ENCODE results near the gene BCS1L. TPM values are rescaled to one million over a fixed set of nuclear protein-coding genes. Genes with fewer than 3 reads are reported as not detected.

Gene BCS1L
- total RNA-seq, 6 experiments from 2014 or later: 32.9 to 43.5 (median 35.8) TPM

- TF ChIP-seq, protein P1, sequence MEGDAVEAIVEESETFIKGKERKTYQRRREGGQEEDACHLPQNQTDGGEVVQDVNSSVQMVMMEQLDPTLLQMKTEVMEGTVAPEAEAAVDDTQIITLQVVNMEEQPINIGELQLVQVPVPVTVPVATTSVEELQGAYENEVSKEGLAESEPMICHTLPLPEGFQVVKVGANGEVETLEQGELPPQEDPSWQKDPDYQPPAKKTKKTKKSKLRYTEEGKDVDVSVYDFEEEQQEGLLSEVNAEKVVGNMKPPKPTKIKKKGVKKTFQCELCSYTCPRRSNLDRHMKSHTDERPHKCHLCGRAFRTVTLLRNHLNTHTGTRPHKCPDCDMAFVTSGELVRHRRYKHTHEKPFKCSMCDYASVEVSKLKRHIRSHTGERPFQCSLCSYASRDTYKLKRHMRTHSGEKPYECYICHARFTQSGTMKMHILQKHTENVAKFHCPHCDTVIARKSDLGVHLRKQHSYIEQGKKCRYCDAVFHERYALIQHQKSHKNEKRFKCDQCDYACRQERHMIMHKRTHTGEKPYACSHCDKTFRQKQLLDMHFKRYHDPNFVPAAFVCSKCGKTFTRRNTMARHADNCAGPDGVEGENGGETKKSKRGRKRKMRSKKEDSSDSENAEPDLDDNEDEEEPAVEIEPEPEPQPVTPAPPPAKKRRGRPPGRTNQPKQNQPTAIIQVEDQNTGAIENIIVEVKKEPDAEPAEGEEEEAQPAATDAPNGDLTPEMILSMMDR (IDR thresholded peaks at IDR 0.05): no peak
- Mint-ChIP-seq H3K27ac (no peak overlapping the region), H3K27me3 (ENCODE audit: insufficient read depth) (no peaks in the 10 kb centered on the region; the same call in 1 of the 2 replicates), H3K4me1 (ENCODE audit: low read depth) (peaks cover 12% of the 10 kb centered on the region; the same call in 1 of the 2 replicates), H3K36me3 (ENCODE audit: low read depth) (no peaks in the 10 kb centered on the region), H3K9me3 (no peaks in the 10 kb centered on the region), H3K4me3 (no peak overlapping the region)
- DNase-seq: no peak
Measured at GRCh38 chr2:218623366-218623705, 36.1 kb upstream of the BCS1L start.

GRCh38 chr2:218626369-218626768 is 33.1 kb upstream of the BCS1L start:
- no peak for DNase-seq
- Mint-ChIP-seq H3K4me3 (no peak overlapping the region), H3K36me3 (ENCODE audit: low read depth) (no peaks in the 10 kb centered on the region), H3K4me1 (ENCODE audit: low read depth) (peaks cover 12% of the 10 kb centered on the region; the same call in 1 of the 2 replicates), H3K27ac (no peak overlapping the region), H3K27me3 (ENCODE audit: insufficient read depth) (peaks cover 2% of the 10 kb centered on the region), H3K9me3 (no peaks in the 10 kb centered on the region)
- TF ChIP-seq, protein P1 (IDR thresholded peaks at IDR 0.05): no peak

GRCh38 chr2:218627939-218628338 is 31.5 kb upstream of the BCS1L start:
- TF ChIP-seq, protein P1 (IDR thresholded peaks at IDR 0.05): no peak
- no peaks in the 10 kb centered on the region; the same call in 1 of the 2 replicates for H3K36me3 Mint-ChIP-seq (ENCODE audit: low read depth)
- no peaks in the 10 kb centered on the region for H3K9me3 Mint-ChIP-seq
- H3K27ac Mint-ChIP-seq: no peak overlapping the region
- H3K4me3 Mint-ChIP-seq: no peak overlapping the region
- peaks cover 10% of the 10 kb centered on the region for H3K4me1 Mint-ChIP-seq (ENCODE audit: low read depth)
- H3K27me3 Mint-ChIP-seq (ENCODE audit: insufficient read depth): peaks cover 2% of the 10 kb centered on the region
- DNase-seq: no peak

DNA sequence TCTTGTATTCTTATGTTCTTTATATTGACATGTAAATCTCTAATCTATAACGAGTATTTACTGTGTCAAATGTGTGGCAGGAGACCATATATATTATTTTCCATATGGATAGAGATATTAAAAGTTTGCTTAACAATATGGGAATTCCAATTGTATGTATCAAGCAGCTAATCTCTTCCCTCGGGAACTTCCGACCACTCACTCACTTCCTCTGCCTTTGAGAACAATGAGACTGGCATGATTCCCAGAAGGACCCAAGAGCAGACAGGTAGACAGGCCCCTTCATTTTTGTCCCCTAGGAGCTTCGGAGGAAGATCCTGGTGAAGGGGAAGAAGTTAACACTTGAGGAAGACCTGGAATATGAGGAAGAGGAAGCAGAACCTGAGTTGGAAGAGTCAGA is 27.6 kb upstream of the BCS1L start:
- H3K27ac Mint-ChIP-seq: no peak overlapping the region
- peaks cover 6% of the 10 kb centered on the region for H3K4me1 Mint-ChIP-seq (ENCODE audit: low read depth)
- H3K4me3 Mint-ChIP-seq: no peak overlapping the region
- peaks cover 12% of the 10 kb centered on the region for H3K36me3 Mint-ChIP-seq (ENCODE audit: low read depth)
- TF ChIP-seq, protein P1 (IDR thresholded peaks at IDR 0.05): no peak
- H3K27me3 Mint-ChIP-seq (ENCODE audit: insufficient read depth): peaks cover 2% of the 10 kb centered on the region
- no peak for DNase-seq
- no peaks in the 10 kb centered on the region for H3K9me3 Mint-ChIP-seq

- no peaks in the 10 kb centered on the region for H3K9me3 Mint-ChIP-seq
- TF ChIP-seq, protein P1 (IDR thresholded peaks at IDR 0.05): no peak
- H3K36me3 Mint-ChIP-seq (ENCODE audit: low read depth): peaks cover 18% of the 10 kb centered on the region
Measured at GRCh38 chr2:218635719-218636118, 23.8 kb upstream of the BCS1L start.

GRCh38 chr2:218638372-218638771 is 21.1 kb upstream of the BCS1L start:
- Mint-ChIP-seq H3K27me3 (ENCODE audit: insufficient read depth) (no peaks in the 10 kb centered on the region), H3K9me3 (no peaks in the 10 kb centered on the region), H3K4me3 (no peak overlapping the region), H3K4me1 (ENCODE audit: low read depth) (no peaks in the 10 kb centered on the region), H3K36me3 (ENCODE audit: low read depth) (peaks cover 18% of the 10 kb centered on the region), H3K27ac (no peak overlapping the region)
- TF ChIP-seq, protein P1 (IDR thresholded peaks at IDR 0.05): no peak
- no peak for DNase-seq

More at GRCh38 chr2:218635719-218636118, 23.8 kb upstream of the BCS1L start:
- no peak for DNase-seq
- Mint-ChIP-seq H3K27me3 (ENCODE audit: insufficient read depth) (no peaks in the 10 kb centered on the region), H3K27ac (no peak overlapping the region), H3K4me1 (ENCODE audit: low read depth) (peaks cover 6% of the 10 kb centered on the region), H3K4me3 (no peak overlapping the region)

Measured in HFFc6 (cell line).